ENCODE measurements around the gene PIGV.

Gene PIGV

GRCh38 chr1:26787381-26787705 is 407 bp upstream of the PIGV start:
- peak overlapping the region; percentile 97 for H3K27ac ChIP-seq
- TF ChIP-seq, protein P1, sequence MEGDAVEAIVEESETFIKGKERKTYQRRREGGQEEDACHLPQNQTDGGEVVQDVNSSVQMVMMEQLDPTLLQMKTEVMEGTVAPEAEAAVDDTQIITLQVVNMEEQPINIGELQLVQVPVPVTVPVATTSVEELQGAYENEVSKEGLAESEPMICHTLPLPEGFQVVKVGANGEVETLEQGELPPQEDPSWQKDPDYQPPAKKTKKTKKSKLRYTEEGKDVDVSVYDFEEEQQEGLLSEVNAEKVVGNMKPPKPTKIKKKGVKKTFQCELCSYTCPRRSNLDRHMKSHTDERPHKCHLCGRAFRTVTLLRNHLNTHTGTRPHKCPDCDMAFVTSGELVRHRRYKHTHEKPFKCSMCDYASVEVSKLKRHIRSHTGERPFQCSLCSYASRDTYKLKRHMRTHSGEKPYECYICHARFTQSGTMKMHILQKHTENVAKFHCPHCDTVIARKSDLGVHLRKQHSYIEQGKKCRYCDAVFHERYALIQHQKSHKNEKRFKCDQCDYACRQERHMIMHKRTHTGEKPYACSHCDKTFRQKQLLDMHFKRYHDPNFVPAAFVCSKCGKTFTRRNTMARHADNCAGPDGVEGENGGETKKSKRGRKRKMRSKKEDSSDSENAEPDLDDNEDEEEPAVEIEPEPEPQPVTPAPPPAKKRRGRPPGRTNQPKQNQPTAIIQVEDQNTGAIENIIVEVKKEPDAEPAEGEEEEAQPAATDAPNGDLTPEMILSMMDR (IDR thresholded peaks at IDR 0.05): no peak
- no peak for TF ChIP-seq ZFX (IDR thresholded peaks at IDR 0.05; ENCODE audit: borderline replicate concordance)

GRCh38 chr1:26788515-26788785 is 700 bp downstream of the PIGV start:
- H3K27ac ChIP-seq: peak overlapping the region; percentile 97
- TF ChIP-seq ZFX (IDR thresholded peaks at IDR 0.05; ENCODE audit: borderline replicate concordance): no peak
- TF ChIP-seq, protein P1 (IDR thresholded peaks at IDR 0.05): no peak

DNA sequence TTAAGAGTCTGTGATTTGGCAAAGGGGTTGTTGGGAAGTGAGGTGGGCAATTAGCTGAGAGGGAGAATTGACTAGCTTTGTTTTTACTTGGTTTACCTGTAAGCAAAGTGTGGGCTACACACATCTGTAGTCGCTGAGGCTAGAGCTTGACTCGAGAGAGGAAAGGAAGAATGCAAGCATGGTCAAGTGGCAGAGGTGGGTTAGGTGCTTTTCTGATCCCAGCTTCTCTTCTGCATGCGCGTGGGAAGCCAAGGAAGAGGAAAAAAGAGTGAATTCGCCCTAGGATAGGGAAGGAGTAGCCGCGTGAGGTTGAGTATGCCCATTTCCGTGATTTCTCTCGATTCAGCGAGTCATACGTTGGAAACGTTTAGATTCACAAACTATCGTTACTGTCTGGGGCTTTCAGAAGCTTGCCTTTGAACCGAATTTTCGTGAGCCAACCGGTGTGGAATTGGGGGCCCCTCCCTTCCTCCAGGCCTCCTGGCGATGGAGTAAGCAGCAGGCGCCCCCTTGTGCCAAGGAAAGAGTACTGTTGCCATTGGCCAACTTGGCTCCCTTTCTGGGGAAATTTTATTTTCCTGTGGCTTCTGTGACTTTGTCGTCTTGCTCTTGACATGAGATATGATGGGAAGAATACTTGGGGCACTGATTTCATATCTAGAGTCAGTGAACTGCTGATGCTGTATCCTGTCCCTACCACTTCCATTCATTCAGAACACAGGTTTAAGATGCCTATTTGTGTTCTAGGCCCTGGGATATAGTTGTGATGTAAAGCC is 1.3 kb downstream of the PIGV start:
- no peak for TF ChIP-seq ZFX (IDR thresholded peaks at IDR 0.05; ENCODE audit: borderline replicate concordance)
- TF ChIP-seq, protein P1 (IDR thresholded peaks at IDR 0.05): peak; percentile 96
- H3K27ac ChIP-seq: peak overlapping the region; percentile 97

DNA sequence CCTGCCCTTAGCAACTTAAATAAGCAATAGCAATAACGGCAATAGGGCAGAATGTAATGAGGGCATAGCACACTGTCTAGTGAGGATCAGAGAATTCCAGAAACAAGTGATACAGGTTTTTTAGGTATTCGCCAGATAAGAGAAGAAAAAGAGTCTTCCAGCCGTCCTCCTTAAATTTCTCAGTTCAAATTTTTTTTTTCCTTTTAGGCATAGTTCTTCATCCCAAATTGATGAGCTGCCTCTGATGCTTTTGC is 1.8 kb downstream of the PIGV start:
- no peak for TF ChIP-seq ZFX (IDR thresholded peaks at IDR 0.05; ENCODE audit: borderline replicate concordance)
- TF ChIP-seq, protein P1 (IDR thresholded peaks at IDR 0.05): no peak
- H3K27ac ChIP-seq: peak overlapping the region; percentile 97

- H3K27ac ChIP-seq: 0 out of 2 replicates have a peak overlapping the region, but pooled peaks have one; percentile 97
- TF ChIP-seq, protein P1 (IDR thresholded peaks at IDR 0.05): no peak
- no peak for TF ChIP-seq ZFX (IDR thresholded peaks at IDR 0.05; ENCODE audit: borderline replicate concordance)
Measured at GRCh38 chr1:26789931-26790330, 2.2 kb downstream of the PIGV start.

GRCh38 chr1:26790551-26790953 is 2.8 kb downstream of the PIGV start:
- TF ChIP-seq, protein P1 (IDR thresholded peaks at IDR 0.05): no peak
- TF ChIP-seq ZFX (IDR thresholded peaks at IDR 0.05; ENCODE audit: borderline replicate concordance): no peak

GRCh38 chr1:26791148-26791547 is 3.4 kb downstream of the PIGV start:
- TF ChIP-seq, protein P1 (IDR thresholded peaks at IDR 0.05): no peak
- TF ChIP-seq ZFX (IDR thresholded peaks at IDR 0.05; ENCODE audit: borderline replicate concordance): no peak
- H3K27ac ChIP-seq: no peak overlapping the region

More at GRCh38 chr1:26790551-26790953, 2.8 kb downstream of the PIGV start:
- H3K27ac ChIP-seq: no peak overlapping the region
